ENCODE data around the gene ZNF761. TPM values are rescaled to one million over a fixed set of nuclear protein-coding genes. Genes with fewer than 3 reads are reported as not detected.
"Not testable (repeated sequence)": the region's sequence is repeated elsewhere in the genome, so short reads cannot be mapped to it uniquely, and the experiment has no call there.

ZNF761 gene
- total RNA-seq, 2 experiments from 2014 or later = 11.2 to 11.3 TPM

GRCh38 chr19:53503671-53504364, 72.0 kb downstream of the ZNF761 start:
- POLR2A ChIA-PET; H3K27ac Mint-ChIP-seq; DNase-seq; CTCF ChIA-PET; H3K4me3 Mint-ChIP-seq; H3K27me3 Mint-ChIP-seq; H3K36me3 Mint-ChIP-seq (ENCODE audit: low read depth); H3K4me1 Mint-ChIP-seq: not testable (repeated sequence)
- H3K9me3 Mint-ChIP-seq = peaks cover 19% of the 10 kb centered on the region

- POLR2A ChIA-PET; H3K4me1 Mint-ChIP-seq; H3K27me3 Mint-ChIP-seq; H3K36me3 Mint-ChIP-seq (ENCODE audit: low read depth); H3K27ac Mint-ChIP-seq; CTCF ChIA-PET; H3K4me3 Mint-ChIP-seq; DNase-seq: not testable (repeated sequence)
- H3K9me3 Mint-ChIP-seq = peaks cover 16% of the 10 kb centered on the region
Observed at GRCh38 chr19:53504365-53504703, 72.5 kb downstream of the ZNF761 start.

- no peak overlapping the region for H3K4me3 Mint-ChIP-seq
- H3K9me3 Mint-ChIP-seq = peaks cover 18% of the 10 kb centered on the region
- H3K27me3 Mint-ChIP-seq = peaks cover 4% of the 10 kb centered on the region
- no peak overlapping the region for H3K27ac Mint-ChIP-seq
- no peaks in the 10 kb centered on the region for H3K36me3 Mint-ChIP-seq (ENCODE audit: low read depth)
- no peak for DNase-seq
- no peaks in the 10 kb centered on the region for H3K4me1 Mint-ChIP-seq
- ChIA-PET POLR2A (no interaction called here), CTCF (no interaction called here)
Observed at GRCh38 chr19:53504885-53505284, 73.1 kb downstream of the ZNF761 start.

- POLR2A ChIA-PET = no interaction called here
- Mint-ChIP-seq H3K27me3 (peaks cover 4% of the 10 kb centered on the region), H3K4me3 (no peak overlapping the region), H3K36me3 (ENCODE audit: low read depth) (no peaks in the 10 kb centered on the region), H3K4me1 (no peaks in the 10 kb centered on the region), H3K9me3 (peaks cover 16% of the 10 kb centered on the region), H3K27ac (no peak overlapping the region)
- no peak for DNase-seq
- CTCF ChIA-PET = no interaction called here
Observed at GRCh38 chr19:53506728-53507127, 74.9 kb downstream of the ZNF761 start.

Other genes with a start within 250 kb of the ZNF761 start
- gene ZNF665, start 238.6 kb upstream of the ZNF761 start, total RNA-seq = 1 to 10 TPM; 4.0 to 5.0 TPM
- gene ZNF677, start 177.1 kb upstream of the ZNF761 start, total RNA-seq = 1 to 10 TPM; 8.6 to 8.8 TPM
- gene VN1R2, start 173.7 kb upstream of the ZNF761 start, total RNA-seq = not detected
- not detected for gene VN1R4, start 164.3 kb upstream of the ZNF761 start, total RNA-seq
- 10 to 100 TPM in 1 of 2 experiments, 1 to 10 TPM in 1; 9.9 to 10.5 TPM for gene ZNF845, start 98.2 kb upstream of the ZNF761 start, total RNA-seq
- gene ZNF525, start 66.3 kb upstream of the ZNF761 start, total RNA-seq = 10 to 100 TPM; 14.5 to 20.7 TPM
- gene ZNF765, start 36.8 kb upstream of the ZNF761 start, total RNA-seq = 10 to 100 TPM; 13.8 to 14.0 TPM
- 1 to 10 TPM; 4.6 to 6.8 TPM for gene ZNF813, start 35.7 kb downstream of the ZNF761 start, total RNA-seq
- gene ZNF331, start 106.2 kb downstream of the ZNF761 start, total RNA-seq = 10 to 100 TPM; 19.5 to 20.2 TPM
- gene DPRX, start 200.0 kb downstream of the ZNF761 start, total RNA-seq = not detected

Measured in activated CD4-positive, alpha-beta T cell treated with anti-CD3 and anti-CD28 coated beads, Interleukin-2, amount 10 ng/mL, durations not matched to agents 7 days and 5 days (primary cell).